ENCODE measurements around the gene IFI30.

DNA sequence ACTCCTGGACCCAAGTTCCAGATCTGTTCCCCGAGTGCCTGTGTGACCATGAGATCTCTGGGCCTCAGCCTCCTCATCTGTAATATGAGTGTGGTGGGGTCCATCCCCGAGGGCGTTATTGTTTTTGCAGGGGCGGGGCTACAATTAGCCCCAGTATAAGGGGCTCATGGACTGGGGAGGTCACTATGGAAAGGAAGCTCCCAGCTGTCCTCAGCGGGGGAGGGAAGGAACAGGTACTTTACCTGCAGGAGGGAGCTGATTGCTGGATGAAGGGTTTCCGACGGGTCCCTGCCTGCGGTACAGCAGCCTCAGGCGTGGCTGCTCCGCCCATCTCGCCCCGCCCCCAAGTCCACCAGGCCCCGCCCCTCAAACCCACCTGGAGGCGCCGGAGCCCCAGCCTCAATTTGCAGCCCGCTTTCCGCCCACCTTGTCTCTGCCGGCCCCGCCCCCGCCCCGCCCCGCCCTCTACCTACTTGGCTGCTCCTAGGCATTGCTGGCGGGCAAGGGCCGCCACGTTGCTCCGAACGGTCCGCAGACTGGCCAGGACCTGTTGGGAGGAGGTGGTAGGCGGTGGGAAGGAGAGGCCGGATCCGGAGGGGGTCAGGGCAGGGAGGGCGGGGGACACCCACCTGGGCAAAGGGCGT, 47.1 kb downstream of the IFI30 start:
- TF ChIP-seq, protein P1, sequence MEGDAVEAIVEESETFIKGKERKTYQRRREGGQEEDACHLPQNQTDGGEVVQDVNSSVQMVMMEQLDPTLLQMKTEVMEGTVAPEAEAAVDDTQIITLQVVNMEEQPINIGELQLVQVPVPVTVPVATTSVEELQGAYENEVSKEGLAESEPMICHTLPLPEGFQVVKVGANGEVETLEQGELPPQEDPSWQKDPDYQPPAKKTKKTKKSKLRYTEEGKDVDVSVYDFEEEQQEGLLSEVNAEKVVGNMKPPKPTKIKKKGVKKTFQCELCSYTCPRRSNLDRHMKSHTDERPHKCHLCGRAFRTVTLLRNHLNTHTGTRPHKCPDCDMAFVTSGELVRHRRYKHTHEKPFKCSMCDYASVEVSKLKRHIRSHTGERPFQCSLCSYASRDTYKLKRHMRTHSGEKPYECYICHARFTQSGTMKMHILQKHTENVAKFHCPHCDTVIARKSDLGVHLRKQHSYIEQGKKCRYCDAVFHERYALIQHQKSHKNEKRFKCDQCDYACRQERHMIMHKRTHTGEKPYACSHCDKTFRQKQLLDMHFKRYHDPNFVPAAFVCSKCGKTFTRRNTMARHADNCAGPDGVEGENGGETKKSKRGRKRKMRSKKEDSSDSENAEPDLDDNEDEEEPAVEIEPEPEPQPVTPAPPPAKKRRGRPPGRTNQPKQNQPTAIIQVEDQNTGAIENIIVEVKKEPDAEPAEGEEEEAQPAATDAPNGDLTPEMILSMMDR (IDR thresholded peaks at IDR 0.05; ENCODE audit: low read depth, low read length, poor library complexity, severe bottlenecking): no peak
- no peak for TF ChIP-seq EZH2phosphoT487 (IDR thresholded peaks at IDR 0.05; ENCODE audit: borderline replicate concordance, low read length)
